NCI-H2196 treated with DMSO at 0.1 percent for 48 hours (cell line): ENCODE data around the gene LRRC46.

Source experiments
- DNase-seq: peaks from one replicate; lab custom pipeline; 2025; ENCODE audit not compliant: unreplicated experiment; lab: John Stamatoyannopoulos, UW

Gene LRRC46

DNA sequence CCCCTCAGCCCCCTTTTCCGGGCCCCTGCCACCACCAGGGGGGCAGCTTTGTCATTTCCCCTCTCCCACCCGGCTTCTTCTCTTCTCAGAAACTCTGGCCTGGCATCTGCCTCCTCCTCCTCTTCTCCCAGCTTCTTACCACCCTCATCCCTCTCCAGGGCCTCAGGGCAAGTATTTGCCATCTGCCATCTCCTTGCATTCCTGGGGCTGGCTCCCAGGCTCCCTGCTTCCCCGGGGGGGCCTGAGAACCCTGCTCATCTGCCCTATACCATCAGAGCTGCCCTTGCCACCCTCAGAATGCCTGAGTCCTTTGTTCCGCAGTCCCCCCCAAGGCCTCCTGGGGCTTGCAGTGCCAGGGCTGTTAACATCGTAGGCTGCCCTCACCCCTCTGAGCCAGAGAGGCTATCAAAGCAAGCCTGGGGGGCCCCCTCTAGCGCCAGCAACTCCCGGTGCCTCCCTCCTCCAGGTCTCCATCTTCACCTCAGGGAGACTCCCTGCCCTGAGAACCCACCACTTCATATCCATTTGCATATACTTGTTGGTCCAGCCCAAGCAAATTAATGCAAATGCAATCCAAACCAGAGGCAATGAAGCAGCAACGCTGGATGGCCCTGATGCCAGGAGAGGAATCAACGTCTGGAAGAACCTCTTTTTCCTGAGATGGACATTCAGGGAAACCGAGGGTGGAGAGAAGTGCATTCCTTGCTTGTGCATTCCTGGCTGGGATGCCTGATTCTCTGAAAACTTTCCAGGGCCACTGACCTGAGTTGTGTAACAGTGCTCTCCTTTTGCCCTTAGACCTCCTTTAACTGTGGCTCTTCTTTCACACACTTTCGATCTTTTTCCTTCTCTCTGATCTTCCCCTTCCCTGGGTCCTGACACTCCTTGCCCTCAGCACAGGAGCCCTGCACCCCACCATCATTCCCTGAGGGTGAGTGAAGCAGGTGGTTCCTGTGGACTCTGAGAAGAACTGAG, 43.8 kb downstream of the LRRC46 start:
- DNase-seq, result no peak

DNA sequence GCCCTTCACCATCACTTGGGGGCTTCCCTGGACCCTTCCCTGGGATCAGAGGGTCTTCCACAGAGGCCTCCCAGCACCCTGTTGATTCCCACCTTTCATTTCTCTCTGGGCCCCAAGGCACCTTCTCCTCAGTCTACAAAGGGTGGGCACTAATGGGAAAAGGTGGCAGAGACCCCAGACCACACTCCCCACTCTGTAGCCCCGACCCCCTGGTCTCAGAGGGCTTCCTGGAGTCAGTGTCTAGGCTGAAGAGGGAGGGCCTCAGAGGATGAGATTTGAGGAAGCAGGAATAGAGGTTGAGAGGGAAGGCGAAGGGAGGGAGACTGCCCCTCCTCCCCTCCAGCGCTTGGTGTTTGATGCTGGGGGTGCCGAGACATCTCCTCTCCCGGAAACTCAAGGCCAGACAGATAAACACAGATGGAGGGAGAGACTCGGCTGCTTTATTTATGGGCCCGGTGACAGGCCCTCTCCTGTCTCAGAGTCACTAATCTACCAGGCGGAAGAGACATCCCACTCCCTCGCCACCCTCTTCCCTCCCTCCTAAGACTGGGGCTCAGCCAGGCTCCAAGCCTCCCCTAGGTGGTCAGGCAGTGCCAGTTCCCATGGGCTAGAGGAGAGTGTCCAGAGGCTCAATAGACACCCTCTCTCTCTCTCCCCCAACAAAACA, 46.0 kb downstream of the LRRC46 start:
- DNase-seq, result no peak

DNA sequence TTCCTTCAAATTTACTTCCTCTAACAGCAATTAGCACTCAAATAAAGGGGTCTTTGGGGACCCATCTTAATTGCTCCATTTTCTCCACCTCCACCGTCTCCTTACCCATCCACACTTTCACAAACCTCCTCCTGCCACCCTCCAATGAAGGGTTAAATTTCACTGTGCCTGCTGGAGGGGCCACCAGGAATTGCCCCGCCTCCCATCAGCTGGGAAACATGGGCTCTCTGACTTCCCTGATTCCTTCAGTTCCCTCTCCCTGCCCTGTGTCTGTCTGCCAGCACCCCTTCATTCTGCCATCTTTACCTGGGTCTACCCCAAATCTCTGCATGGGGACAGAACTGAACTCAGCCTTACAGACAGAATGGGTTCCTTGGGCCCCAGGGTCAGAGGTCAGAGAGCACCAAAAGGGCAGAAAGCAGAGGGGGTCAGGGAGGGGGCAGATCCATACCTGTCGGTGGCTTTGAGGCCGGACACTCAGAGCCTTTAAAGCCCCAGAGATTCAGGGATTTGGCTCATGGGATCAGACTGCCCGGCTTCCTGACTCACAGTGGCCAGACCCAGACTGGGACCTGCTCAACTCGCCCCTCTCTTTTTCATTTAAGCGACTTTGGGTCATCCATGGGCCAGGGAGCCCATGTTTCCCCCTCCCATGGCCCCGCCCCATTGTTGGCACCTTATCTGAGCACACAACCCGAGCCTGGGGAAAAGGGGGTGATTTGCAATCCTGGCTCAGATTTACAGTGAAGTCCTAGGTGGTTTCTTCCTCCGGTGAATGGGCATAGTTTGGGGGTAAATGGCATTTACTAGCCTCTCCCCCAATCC, 46.9 kb downstream of the LRRC46 start:
- no peak for DNase-seq

DNA sequence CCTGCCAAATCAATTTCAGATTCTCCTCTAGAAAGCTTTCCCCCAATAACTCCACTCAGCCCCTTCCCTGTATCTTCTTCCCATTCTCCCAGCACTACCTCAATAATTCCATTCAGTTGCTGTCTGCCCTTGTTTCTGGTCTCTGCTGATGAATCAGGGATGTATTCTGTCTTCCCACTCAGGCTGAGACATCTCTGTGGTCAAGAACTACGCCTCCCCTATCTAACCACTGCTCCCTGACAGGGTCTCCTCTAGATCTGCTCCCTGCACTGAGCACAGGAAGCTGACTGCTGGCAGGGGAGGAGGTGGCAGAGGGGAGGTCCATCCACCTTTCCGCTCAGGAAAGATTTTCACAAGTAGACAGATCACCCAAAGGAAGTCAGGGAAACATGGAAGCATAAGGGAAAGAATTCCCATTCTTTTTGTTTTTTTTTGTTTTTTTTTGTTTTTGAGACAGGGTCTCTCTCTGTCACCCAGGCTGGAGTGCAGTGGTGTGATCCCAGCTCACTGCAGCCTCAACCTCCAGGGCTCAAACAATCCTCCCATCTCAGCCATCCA, 47.6 kb downstream of the LRRC46 start:
- no peak for DNase-seq

DNA sequence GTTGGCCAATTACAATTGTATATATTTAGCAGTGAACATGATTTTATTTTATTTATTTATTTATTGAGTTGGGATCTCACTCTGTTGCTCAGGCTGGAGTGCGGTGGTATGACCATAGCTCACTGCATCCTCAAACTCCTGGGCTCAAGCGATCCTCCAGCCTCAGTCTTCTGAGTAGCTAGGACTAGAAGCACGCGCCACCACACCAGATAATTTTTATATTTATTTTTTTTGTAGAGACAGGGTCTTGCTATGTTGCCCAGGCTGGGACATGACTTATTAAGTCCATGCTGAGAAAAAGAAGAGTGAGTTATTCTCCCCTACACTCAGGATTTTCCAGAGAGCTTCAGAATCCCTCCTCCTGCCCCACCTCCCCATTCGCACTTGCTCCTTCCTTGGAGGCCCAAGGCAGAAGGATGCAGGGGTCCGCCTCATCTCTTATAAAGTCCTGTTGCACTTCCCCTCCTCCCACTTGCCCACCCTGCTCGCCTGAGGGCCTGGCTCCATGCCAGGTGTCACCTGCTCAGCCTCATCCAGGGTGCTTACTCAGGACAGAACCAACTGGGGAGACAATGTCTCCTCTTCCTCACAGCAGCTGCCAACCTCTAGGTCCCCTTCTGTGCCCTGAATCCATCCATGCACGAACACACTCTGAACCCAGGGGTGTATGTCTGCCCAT, 48.4 kb downstream of the LRRC46 start:
- DNase-seq, result no peak

DNA sequence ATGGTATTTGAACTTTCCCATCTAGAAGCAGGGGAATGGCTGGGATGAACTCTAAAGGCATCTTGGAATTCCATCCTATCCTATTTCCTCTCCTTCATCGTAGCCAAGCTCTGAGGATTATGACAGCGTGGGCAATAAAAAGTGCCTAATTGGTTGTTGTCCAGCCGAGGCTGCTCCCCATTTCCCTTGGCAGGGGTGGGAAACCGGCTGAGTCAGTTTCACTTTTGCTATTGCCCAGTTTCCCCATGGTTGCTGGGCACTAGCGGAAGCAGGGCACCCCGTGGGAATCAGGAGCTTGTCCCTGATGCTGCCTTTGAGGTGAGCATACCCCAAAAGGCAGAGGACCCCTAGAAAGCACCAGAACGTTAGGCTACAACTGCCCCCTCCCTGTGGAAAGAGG, 50.8 kb downstream of the LRRC46 start:
- no peak for DNase-seq

DNA sequence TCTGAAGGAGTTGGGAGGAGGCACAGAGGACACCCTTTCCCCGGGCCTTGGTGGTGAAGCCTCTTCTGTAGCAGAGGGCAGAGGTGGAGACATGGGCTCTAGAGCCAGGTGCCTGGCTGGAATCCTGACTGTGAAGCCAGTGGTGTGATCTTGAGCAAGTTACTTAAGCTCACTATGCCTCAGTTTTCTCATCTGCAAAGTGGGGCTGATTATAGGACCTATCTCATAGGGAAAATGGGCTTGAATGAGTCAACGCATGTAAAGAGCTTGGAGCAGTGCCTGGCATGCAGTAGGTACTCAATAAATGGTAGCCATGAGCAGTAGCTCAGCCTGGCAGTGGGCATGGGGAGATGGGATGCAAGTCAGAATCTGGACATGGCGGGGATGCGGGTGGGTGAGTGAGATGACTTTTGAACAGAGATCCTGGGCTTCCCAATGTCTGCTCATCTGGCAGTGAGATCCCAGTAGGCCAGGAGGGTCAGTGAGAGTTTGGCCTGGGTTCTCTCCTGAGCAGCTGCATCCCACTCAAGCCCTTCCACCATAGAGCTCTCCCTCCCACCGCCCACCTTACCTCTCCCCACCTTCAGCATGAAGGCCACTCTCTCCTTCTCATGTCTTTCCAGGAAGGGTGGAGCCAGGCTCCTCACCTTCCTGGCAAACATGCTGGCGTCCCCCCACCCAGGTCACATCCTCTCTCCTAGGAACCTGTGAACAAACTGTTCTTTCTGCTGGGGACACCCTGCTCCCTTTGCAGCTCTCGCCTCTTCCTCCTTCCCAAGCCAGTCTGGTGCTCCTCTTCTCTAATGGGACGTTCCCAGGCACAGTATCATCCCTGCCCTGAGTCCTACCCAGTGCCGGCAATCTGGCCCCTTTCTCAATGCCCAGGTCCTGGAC, 51.5 kb downstream of the LRRC46 start:
- DNase-seq, result no peak

DNA sequence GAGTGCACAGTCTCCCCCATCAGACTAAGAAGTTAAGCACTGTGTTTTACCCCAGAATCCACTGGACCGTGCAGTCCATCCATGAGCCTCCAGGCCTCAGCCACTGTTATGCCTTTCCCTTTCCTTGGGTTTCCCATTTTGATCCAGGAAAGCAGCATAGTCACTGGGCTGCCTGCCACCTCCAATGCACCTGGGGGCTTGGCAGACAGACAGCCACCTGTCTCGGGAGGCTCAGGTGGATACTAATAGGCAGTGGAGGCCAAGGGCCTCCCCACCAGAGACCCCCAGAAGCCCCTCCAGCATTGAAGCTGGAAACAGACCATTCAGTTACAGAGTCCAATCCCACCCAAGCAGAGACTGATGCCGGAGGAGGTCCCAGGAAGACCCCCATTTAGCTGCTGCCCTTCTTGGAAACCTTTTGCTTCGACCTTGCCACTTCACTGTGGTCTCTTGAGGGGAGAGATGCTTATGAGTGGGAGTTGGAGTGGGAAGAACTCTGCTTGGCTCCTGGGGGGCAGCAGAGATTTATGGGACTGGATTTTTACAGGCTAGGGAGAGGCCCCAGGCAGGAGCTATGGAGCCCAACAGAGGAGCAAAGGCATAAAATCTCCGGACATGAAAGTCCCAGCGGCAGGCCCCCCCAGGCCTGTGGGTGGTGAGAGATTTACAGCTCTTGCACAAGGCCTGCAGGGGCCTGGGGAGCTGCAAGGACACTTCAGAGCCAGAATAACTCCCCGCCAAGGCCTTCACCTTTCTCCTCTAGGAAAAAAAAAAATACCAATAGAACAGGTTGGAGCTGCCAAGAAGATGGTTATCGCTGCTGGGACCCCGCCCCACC, 52.3 kb downstream of the LRRC46 start:
- DNase-seq, result no peak

DNA sequence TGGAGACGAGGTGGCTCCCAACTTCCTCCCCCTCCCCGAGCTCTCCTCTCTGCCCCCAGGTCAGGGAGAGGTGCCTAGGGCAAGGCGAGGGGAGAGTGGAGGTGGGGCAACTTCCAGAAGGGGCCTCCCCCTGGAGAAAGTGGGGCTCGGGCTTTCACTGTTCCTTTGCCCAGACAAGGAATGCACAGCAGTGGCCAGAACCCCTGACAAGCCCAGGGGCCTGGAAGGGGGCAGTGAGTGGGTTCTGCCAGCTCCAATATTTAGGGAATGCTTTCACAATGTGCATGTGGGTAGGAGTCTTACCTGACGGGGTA, 52.9 kb downstream of the LRRC46 start:
- no peak for DNase-seq

DNA sequence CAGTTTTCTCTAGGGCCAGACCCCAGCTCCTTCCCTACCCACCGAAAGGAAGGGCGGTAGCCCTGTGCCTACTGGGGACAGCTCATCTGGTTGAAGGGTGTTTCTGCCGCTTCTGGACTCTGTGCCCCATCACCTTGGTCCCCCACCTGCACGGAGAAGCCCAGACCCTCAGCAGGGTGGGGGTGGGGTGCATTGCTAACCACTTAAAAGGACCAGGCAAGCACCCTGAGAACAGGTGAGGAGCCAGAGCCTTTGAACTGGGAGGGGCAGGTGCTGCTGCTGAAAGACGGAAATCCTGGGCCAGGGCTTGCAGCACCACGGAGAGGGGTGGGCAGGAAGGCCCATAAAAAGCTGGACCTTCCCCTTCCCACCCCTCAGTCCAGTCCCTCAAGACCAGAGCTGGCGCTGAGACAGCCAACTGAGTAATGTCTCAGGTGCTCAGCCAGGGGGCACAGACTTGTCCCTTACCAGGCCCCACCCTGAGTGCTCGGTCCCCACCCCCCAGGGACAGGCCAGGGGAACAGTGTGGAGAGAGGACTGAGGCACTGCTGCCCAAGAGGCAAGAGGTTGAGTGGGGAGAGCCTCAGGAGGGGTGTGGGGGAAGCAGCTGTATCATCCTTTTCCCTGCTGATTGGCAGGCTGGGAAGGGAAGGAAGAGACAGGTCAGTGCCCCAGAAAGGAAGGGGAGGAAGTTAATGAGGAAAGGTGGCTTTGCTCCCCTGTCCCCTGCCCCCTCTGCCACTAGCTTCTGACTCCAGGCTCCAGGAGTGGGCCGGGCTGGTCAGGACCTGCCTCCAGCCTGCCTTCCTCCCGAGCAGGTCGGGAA, 53.6 kb downstream of the LRRC46 start:
- no peak for DNase-seq
